BLaER1 treated with 17β-estradiol and CSF1 and Interleukin-3, amounts not matched to agents 10 nM and 100 nM (cell line): Measurements from ENCODE around the gene TSPAN3.
A peak's percentile ranks its signal among the peaks of the same experiment; 100 is the strongest.

Source experiments
- H3K27ac ChIP-seq, 11 experiments: shearing (Covaris generic); formaldehyde crosslinking; 2 replicates each; pipeline ENCODE4 v1.8.1; 2022
- H3K27me3 ChIP-seq, 11 experiments: shearing (Covaris generic); formaldehyde crosslinking; 2 replicates each; pipeline ENCODE4 v1.8.1; 2022
- H3K36me3 ChIP-seq, 11 experiments: shearing (Covaris generic); formaldehyde crosslinking; 2 replicates each; pipeline ENCODE4 v1.8.1; 2022
- H3K4me1 ChIP-seq, 10 experiments: shearing (Covaris generic); formaldehyde crosslinking; 2 replicates each; pipeline ENCODE4 v1.8.1; 2022
- H3K4me2 ChIP-seq, 11 experiments: shearing (Covaris generic); formaldehyde crosslinking; 2 replicates each; pipeline ENCODE4 v1.8.1; 2022
- H3K4me3 ChIP-seq, 10 experiments: shearing (Covaris generic); formaldehyde crosslinking; 2 replicates each; pipeline ENCODE4 v1.8.1; 2022
- H3K9ac ChIP-seq, 11 experiments: shearing (Covaris generic); formaldehyde crosslinking; 2 replicates each; pipeline ENCODE4 v1.8.1; 2022
- H3K9me3 ChIP-seq, 11 experiments: shearing (Covaris generic); formaldehyde crosslinking; replicated peaks in 1 of 11; 2 replicates each; pipeline ENCODE4 v1.8.1; 2022
- H4K20me1 ChIP-seq, 11 experiments: shearing (Covaris generic); formaldehyde crosslinking; 2 replicates each; pipeline ENCODE4 v1.8.1; 2022
- Cebpa-rat ChIP-seq, 11 experiments: shearing (Covaris generic); IDR thresholded peaks; 2 replicates each; pipeline ENCODE4 v1.8.1; 2022

Gene TSPAN3

DNA sequence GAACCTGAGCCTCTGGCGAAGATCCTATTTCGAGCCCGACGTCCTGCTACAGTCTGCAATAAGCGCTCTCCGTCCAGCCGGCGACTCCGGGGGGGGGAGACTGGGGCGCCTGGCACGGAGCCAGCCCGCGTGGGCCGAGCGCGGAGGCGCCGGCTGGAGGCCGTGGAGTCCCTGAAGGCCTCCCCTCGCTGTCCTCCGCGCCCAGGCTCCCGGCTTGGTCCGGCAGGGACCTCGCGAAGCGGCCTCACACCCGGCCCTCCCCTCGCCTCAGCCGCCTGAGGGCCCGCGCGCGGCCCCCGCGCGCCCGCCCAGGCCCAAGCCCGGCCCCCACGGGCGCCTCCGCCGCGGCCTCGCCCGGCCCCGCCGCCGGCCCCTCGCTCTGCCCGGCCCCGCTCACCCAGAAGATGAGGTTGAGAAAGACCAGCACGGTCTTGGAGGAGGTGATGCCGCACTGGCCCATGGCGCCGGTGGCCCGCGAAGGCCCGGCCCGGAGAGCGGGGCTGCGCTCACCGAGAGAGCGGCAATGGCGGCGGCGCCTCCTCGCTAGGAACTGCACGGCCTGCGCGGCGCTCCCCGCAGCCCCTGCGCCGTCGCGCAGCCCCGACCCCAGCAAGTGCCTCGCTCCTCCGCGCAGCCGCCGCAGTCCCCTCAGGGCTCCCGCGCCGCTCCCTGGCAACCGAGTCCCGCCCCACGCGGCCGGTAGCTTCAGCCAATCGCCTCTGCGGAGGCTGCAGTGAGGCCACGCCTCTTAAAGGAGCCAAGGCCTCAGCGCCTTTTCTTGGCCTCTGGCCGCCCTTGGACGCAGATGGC, at the start of gene TSPAN3:
Gene TSPAN3, minus strand, starts transcription at position 615 of the 810 bp plus-strand sequence. Its CDS starts 155 bp downstream, at position 460.
- Histone ChIP-seq H3K36me3 (peaks cover 0 to 34% (median 16%) of the 10 kb centered on the region in 11 experiments; a peak in 13 of 22 replicates), H3K9ac (peak within 1 kb of the TSS; percentile 93 to 100 (median 98)), H3K4me1 (peaks cover 23 to 47% (median 35%) of the 10 kb centered on the region in 10 experiments), H3K9me3 (no peaks in the 10 kb centered on the region), H4K20me1 (peaks cover 8 to 50% (median 44%) of the 10 kb centered on the region in 11 experiments; a peak in 20 of 22 replicates), H3K4me3 (peak within 1 kb of the TSS; percentile 83 to 98 (median 92)), H3K27me3 (no peaks in the 10 kb centered on the region), H3K4me2 (peak within 1 kb of the TSS; percentile 83 to 97 (median 92)), H3K27ac (peak within 1 kb of the TSS; percentile 85 to 99 (median 96))
- TF ChIP-seq Cebpa-rat (IDR thresholded peaks at IDR 0.05): no peak

DNA sequence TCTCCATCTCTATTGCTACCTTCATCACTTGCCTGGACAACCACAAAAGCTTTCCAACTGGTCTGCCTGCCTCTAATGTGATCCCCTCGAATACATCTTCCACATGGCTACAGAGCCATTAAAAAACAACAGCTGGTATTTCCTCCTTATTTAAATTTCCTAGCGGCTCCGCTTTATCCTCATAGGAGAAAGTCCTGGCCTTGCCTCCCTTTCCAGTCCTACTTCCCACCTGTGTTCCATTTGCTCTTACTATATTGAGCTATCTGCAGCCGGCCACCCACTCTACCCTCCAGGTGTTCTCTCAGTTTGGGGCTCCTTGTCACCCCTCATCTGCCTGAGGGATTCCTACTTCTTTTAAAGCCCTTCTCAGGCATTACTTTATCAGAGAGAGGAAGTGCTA, 49.7 kb upstream of the TSPAN3 start:
- H3K27me3 ChIP-seq: no peaks in the 10 kb centered on the region
- H3K9me3 ChIP-seq: no peaks in the 10 kb centered on the region
- TF ChIP-seq Cebpa-rat (IDR thresholded peaks at IDR 0.05): no peak
- H3K4me3 ChIP-seq: no peak overlapping the region
- no peaks in the 10 kb centered on the region for H3K36me3 ChIP-seq
- peaks cover 0 to 41% (median 5%) of the 10 kb centered on the region in 10 experiments; a peak in 12 of 20 replicates for H3K4me1 ChIP-seq
- H3K9ac ChIP-seq: no peak overlapping the region
- H3K27ac ChIP-seq: no peak overlapping the region
- H3K4me2 ChIP-seq: no peak overlapping the region
- H4K20me1 ChIP-seq: peaks cover 0 to 11% (median 0%) of the 10 kb centered on the region in 11 experiments; a peak in 1 of 22 replicates

DNA sequence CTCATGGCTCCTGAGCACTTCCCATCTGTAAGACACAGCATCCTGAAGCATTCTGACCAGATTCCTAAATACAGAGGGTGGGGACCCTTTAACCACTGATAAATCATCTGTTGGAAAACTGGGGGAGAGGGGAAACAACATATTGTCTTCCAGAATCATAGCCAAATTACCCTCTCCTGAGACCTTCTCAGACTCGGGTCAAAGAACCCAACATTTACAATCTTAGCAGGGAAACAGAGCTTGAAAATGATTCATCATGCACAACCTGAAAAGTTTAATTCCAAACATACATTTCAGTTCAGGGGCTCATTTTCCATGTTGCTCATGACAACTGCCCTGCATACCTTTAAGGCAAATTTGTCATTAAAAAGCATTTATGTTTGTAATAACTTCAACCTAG, 48.5 kb upstream of the TSPAN3 start:
- H3K27me3 ChIP-seq: no peaks in the 10 kb centered on the region
- no peak overlapping the region for H3K4me3 ChIP-seq
- peaks cover 0 to 11% (median 0%) of the 10 kb centered on the region in 11 experiments; a peak in 1 of 22 replicates for H4K20me1 ChIP-seq
- H3K9me3 ChIP-seq: no peaks in the 10 kb centered on the region
- H3K4me1 ChIP-seq: peaks cover 0 to 37% (median 5%) of the 10 kb centered on the region in 10 experiments; a peak in 12 of 20 replicates
- H3K36me3 ChIP-seq: peaks cover 0 to 9% (median 0%) of the 10 kb centered on the region in 11 experiments; a peak in 5 of 22 replicates
- H3K4me2 ChIP-seq: peak overlapping the region in 3 of 11 experiments; percentile 11 to 56 (median 55); a peak in 4 of 22 replicates
- TF ChIP-seq Cebpa-rat (IDR thresholded peaks at IDR 0.05): no peak
- no peak overlapping the region for H3K9ac ChIP-seq
- H3K27ac ChIP-seq: no peak overlapping the region

DNA sequence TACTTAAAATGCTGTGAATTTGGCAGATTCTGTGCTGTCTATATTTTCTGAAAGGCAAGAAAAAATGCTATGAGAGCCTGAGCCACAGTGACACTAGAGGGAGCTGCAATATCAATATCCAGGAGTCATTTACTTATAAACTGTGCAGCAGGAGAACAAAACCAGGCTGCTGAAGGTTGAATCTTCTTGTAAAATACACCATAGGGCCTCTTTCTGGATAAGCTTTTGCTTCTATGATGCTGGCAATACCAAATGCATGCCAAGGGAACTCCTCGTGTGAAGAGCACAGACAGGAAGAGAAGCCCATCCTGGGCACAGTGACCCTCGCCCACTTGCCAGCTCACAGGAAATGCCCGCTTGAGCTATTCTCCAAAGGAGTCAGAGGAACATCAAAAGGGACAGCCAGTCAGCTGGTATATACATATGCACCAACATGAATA, 48.0 kb upstream of the TSPAN3 start:
- H3K9ac ChIP-seq: no peak overlapping the region
- H3K4me3 ChIP-seq: no peak overlapping the region
- no peak overlapping the region for H3K27ac ChIP-seq
- H3K36me3 ChIP-seq: peaks cover 0 to 14% (median 0%) of the 10 kb centered on the region in 11 experiments; a peak in 5 of 22 replicates
- H3K4me1 ChIP-seq: peaks cover 0 to 31% (median 5%) of the 10 kb centered on the region in 10 experiments; a peak in 12 of 20 replicates
- H3K9me3 ChIP-seq: no peaks in the 10 kb centered on the region
- H4K20me1 ChIP-seq: peaks cover 0 to 6% (median 0%) of the 10 kb centered on the region in 11 experiments; a peak in 1 of 22 replicates
- H3K27me3 ChIP-seq: no peaks in the 10 kb centered on the region
- H3K4me2 ChIP-seq: peak overlapping the region in 5 of 11 experiments; percentile 11 to 56 (median 41); a peak in 7 of 22 replicates
- no peak for TF ChIP-seq Cebpa-rat (IDR thresholded peaks at IDR 0.05)

GRCh38 chr15:77115179-77115578, 44.3 kb upstream of the TSPAN3 start:
- no peaks in the 10 kb centered on the region for H3K27me3 ChIP-seq
- H3K9me3 ChIP-seq: no peaks in the 10 kb centered on the region
- H3K4me1 ChIP-seq: peaks cover 9 to 16% (median 14%) of the 10 kb centered on the region in 10 experiments
- no peak overlapping the region for H3K4me3 ChIP-seq
- H4K20me1 ChIP-seq: no peaks in the 10 kb centered on the region
- no peak overlapping the region for H3K9ac ChIP-seq
- TF ChIP-seq Cebpa-rat (IDR thresholded peaks at IDR 0.05): no peak
- H3K27ac ChIP-seq: no peak overlapping the region
- H3K4me2 ChIP-seq: no peak overlapping the region
- peaks cover 0 to 31% (median 0%) of the 10 kb centered on the region in 11 experiments; a peak in 5 of 22 replicates for H3K36me3 ChIP-seq

DNA sequence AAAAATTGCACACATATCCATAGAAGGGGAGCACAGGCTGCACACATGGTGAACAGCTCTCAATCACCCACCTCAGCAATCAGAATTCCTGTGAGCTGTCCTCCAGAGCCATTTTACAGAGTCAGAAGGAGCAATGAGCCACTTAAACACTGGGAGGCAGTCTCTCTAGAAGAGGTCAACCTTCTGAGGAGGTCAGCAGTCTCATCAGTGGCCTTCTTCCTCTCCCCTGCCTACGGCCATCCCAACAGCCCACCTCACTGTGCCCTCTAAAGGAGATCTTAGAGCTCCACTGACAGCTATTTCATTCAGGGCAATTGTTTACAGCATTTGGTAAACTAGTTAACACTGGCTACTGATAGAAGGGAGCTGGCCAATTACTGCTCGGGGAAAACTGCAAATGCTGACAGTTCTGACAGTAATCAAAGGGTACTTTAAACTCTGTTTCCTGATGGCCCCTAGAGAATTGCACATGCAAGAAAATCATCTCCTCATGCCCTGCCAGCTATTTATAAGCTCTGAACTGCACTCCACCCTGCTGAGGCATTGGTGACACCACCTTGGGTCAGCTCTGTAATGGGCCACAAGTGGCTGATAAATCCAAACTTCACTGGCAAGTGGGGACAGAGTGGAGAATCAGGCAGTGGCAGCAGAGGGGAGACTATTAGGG, 42.1 kb upstream of the TSPAN3 start:
- H3K36me3 ChIP-seq: peaks cover 0 to 31% (median 0%) of the 10 kb centered on the region in 11 experiments; a peak in 5 of 22 replicates
- no peak overlapping the region for H3K4me3 ChIP-seq
- H3K9ac ChIP-seq: no peak overlapping the region
- no peak for TF ChIP-seq Cebpa-rat (IDR thresholded peaks at IDR 0.05)
- no peak overlapping the region for H3K27ac ChIP-seq
- peaks cover 1 to 12% (median 10%) of the 10 kb centered on the region in 10 experiments; a peak in 17 of 20 replicates for H3K4me1 ChIP-seq
- H4K20me1 ChIP-seq: no peaks in the 10 kb centered on the region
- H3K27me3 ChIP-seq: no peaks in the 10 kb centered on the region
- peak overlapping the region in 7 of 11 experiments; percentile 14 to 57 (median 38); a peak in 13 of 22 replicates for H3K4me2 ChIP-seq
- H3K9me3 ChIP-seq: no peaks in the 10 kb centered on the region

DNA sequence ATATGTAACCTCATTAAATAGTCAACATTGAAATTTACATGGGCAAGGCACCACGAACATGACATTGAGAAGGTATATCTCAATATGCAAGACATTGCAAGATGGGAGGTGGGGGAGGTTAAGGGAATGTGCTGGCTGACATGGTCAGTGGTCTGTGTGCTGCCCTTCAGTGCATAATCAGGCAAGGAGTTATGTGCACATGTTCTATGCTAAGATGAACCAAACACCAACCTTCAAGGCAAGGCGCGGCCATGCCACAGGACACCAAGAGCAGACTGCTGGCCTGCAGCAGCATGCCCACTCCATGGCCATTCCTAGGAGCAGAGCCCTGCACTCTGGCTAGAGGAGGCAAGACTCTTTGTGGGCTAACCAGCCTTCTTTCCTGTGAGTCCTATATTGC, 40.9 kb upstream of the TSPAN3 start:
- no peaks in the 10 kb centered on the region for H3K27me3 ChIP-seq
- no peak overlapping the region for H3K4me2 ChIP-seq
- H3K4me3 ChIP-seq: no peak overlapping the region
- H3K27ac ChIP-seq: no peak overlapping the region
- no peaks in the 10 kb centered on the region for H3K9me3 ChIP-seq
- H3K36me3 ChIP-seq: peaks cover 0 to 31% (median 0%) of the 10 kb centered on the region in 11 experiments; a peak in 5 of 22 replicates
- H3K4me1 ChIP-seq: peaks cover 13 to 23% (median 20%) of the 10 kb centered on the region in 10 experiments
- TF ChIP-seq Cebpa-rat (IDR thresholded peaks at IDR 0.05): no peak
- no peak overlapping the region for H3K9ac ChIP-seq
- H4K20me1 ChIP-seq: peaks cover 0 to 8% (median 0%) of the 10 kb centered on the region in 11 experiments; a peak in 1 of 22 replicates

DNA sequence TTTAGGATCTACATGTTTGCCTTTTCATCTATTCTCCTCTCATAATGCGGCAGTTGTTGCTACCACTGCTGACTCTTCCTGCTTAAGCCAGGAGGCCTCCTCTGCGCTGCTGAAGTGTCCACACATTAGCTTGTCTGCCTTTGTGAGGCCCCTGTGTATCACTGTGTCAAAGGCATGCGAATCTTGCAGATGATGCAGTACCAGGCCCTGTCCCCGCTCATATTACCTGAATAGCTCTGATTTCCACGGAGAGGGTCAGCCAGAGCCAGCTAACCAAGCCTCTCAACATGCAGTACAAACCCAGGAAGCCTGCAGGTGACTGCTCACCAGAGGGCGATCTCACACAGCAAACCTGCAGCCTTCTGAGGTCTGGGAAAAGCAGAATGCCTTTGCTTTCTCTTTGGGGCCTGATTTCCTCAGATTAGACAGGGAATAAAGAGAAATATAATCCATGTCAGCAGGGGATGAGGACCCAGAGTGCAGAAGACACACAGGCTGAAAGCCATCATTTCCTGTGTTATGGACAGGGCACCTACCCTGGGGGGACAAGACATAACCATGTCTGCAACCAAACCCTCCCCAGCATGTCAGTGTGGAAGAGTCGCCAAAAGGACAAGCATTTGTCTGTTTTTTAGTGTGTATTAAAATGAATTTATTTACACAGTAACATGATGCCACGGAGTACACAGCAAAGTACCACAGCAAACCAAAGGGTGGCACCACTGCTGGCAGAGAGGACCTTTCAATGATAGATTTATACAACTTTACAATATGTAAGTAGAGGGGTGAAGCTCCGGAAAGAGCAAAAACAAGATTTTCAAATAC, 36.8 kb upstream of the TSPAN3 start:
- H3K36me3 ChIP-seq: peaks cover 0 to 10% (median 0%) of the 10 kb centered on the region in 11 experiments; a peak in 4 of 22 replicates
- H3K27ac ChIP-seq: peak overlapping the region in 3 of 11 experiments; percentile 51 to 65 (median 62); a peak in 4 of 22 replicates
- no peak overlapping the region for H3K4me3 ChIP-seq
- H3K4me1 ChIP-seq: peaks cover 15 to 31% (median 24%) of the 10 kb centered on the region in 10 experiments
- peak overlapping the region in 8 of 11 experiments; percentile 11 to 64 (median 37); a peak in 8 of 22 replicates for H3K9ac ChIP-seq
- H3K9me3 ChIP-seq: no peaks in the 10 kb centered on the region
- no peak for TF ChIP-seq Cebpa-rat (IDR thresholded peaks at IDR 0.05)
- peak overlapping the region; percentile 25 to 65 (median 48); a peak in 18 of 22 replicates for H3K4me2 ChIP-seq
- H4K20me1 ChIP-seq: peaks cover 0 to 8% (median 0%) of the 10 kb centered on the region in 11 experiments; a peak in 1 of 22 replicates
- no peaks in the 10 kb centered on the region for H3K27me3 ChIP-seq
